ENCODE results near the gene SLC1A5. TPM values are rescaled to one million over a fixed set of nuclear protein-coding genes. Genes with fewer than 3 reads are reported as not detected.

The SLC1A5 gene
- total RNA-seq, 1 donor = 354 TPM

GRCh38 chr19:46786236-46787039, 2.0 kb downstream of the SLC1A5 start:
- no peaks in the 10 kb centered on the region for H3K9me3 ChIP-seq (ENCODE audit: low read depth, low read length)

GRCh38 chr19:46785980-46786235, 2.5 kb downstream of the SLC1A5 start:
- no peaks in the 10 kb centered on the region for H3K9me3 ChIP-seq (ENCODE audit: low read depth, low read length)
- DNase-seq (ENCODE audit: insufficient read length, low spot score, missing footprints) = peak; percentile 94
- peaks cover 37% of the 10 kb centered on the region for H3K4me1 ChIP-seq (ENCODE audit: insufficient read depth, low read length)
- peak overlapping the region; percentile 99 for H3K4me2 ChIP-seq (ENCODE audit: insufficient read depth, low read length)
- H3K79me2 ChIP-seq (ENCODE audit: insufficient read depth, low read length) = peaks cover 68% of the 10 kb centered on the region
- peak overlapping the region; percentile 97 for H3K27ac ChIP-seq (ENCODE audit: low read depth, low read length)
- no peak overlapping the region for H2AFZ ChIP-seq (ENCODE audit: low read length)
- no peaks in the 10 kb centered on the region for H3K27me3 ChIP-seq (ENCODE audit: insufficient read depth, low read length)
- peak overlapping the region; percentile 80 for H3K4me3 ChIP-seq (ENCODE audit: insufficient read depth, low read length)
- peaks cover 40% of the 10 kb centered on the region for H4K20me1 ChIP-seq (ENCODE audit: insufficient read depth, low read length)
- peaks cover 40% of the 10 kb centered on the region for H3K36me3 ChIP-seq (ENCODE audit: insufficient read depth, low read length)
- no peak for TF ChIP-seq CTCF (IDR thresholded peaks at IDR 0.05; ENCODE audit: extremely low read depth, low read depth, low read length)

More at GRCh38 chr19:46786236-46787039, 2.0 kb downstream of the SLC1A5 start:
- peak; percentile 96 for DNase-seq (ENCODE audit: insufficient read length, low spot score, missing footprints)
- Histone ChIP-seq H3K4me3 (ENCODE audit: insufficient read depth, low read length) (peak overlapping the region; percentile 80), H4K20me1 (ENCODE audit: insufficient read depth, low read length) (peaks cover 40% of the 10 kb centered on the region), H3K79me2 (ENCODE audit: insufficient read depth, low read length) (peaks cover 68% of the 10 kb centered on the region), H3K27ac (ENCODE audit: low read depth, low read length) (peak overlapping the region; percentile 97), H3K36me3 (ENCODE audit: insufficient read depth, low read length) (peaks cover 40% of the 10 kb centered on the region), H3K4me1 (ENCODE audit: insufficient read depth, low read length) (peaks cover 33% of the 10 kb centered on the region), H3K27me3 (ENCODE audit: insufficient read depth, low read length) (no peaks in the 10 kb centered on the region), H3K4me2 (ENCODE audit: insufficient read depth, low read length) (peak overlapping the region; percentile 99), H2AFZ (ENCODE audit: low read length) (peak overlapping the region; percentile 56)
- no peak for TF ChIP-seq CTCF (IDR thresholded peaks at IDR 0.05; ENCODE audit: extremely low read depth, low read depth, low read length)

- Histone ChIP-seq H3K9me3 (ENCODE audit: low read depth, low read length) (no peaks in the 10 kb centered on the region), H4K20me1 (ENCODE audit: insufficient read depth, low read length) (peaks cover 40% of the 10 kb centered on the region), H3K4me3 (ENCODE audit: insufficient read depth, low read length) (peak overlapping the region; percentile 80), H2AFZ (ENCODE audit: low read length) (no peak overlapping the region), H3K36me3 (ENCODE audit: insufficient read depth, low read length) (peaks cover 42% of the 10 kb centered on the region), H3K79me2 (ENCODE audit: insufficient read depth, low read length) (peaks cover 72% of the 10 kb centered on the region), H3K27me3 (ENCODE audit: insufficient read depth, low read length) (no peaks in the 10 kb centered on the region), H3K4me2 (ENCODE audit: insufficient read depth, low read length) (peak overlapping the region; percentile 99), H3K27ac (ENCODE audit: low read depth, low read length) (peak overlapping the region; percentile 97), H3K4me1 (ENCODE audit: insufficient read depth, low read length) (peaks cover 39% of the 10 kb centered on the region)
- no peak for TF ChIP-seq CTCF (IDR thresholded peaks at IDR 0.05; ENCODE audit: extremely low read depth, low read depth, low read length)
- no peak for DNase-seq (ENCODE audit: insufficient read length, low spot score, missing footprints)
Observed at GRCh38 chr19:46785054-46785979, 3.1 kb downstream of the SLC1A5 start.

Data from osteoblast (primary cell).